Measurements from ENCODE around the gene KPNA6.

- TF ChIP-seq SOX6 (IDR thresholded peaks at IDR 0.05), result no peak
- TF ChIP-seq SOX6 (CRISPR knock-in tag; IDR thresholded peaks at IDR 0.05), result no peak
- no peak for TF ChIP-seq SIN3B (IDR thresholded peaks at IDR 0.05; ENCODE audit: low read length)
- no peak for TF ChIP-seq NFKB2 (CRISPR knock-in tag; IDR thresholded peaks at IDR 0.05; ENCODE audit: borderline replicate concordance)
- no peak for TF ChIP-seq TCF12 (IDR thresholded peaks at IDR 0.05)
- TF ChIP-seq TCF12 (CRISPR knock-in tag; IDR thresholded peaks at IDR 0.05), result no peak
- no peak for TF ChIP-seq GZF1 (CRISPR knock-in tag; IDR thresholded peaks at IDR 0.05)
- TF ChIP-seq NFE2L1 (CRISPR knock-in tag; IDR thresholded peaks at IDR 0.05; ENCODE audit: borderline replicate concordance), result no peak
Observed at GRCh38 chr1:32099426-32099825, 8.4 kb upstream of the KPNA6 start.
